ENCODE results near the gene TJP3. TPM values are rescaled to one million over a fixed set of nuclear protein-coding genes. Genes with fewer than 3 reads are reported as not detected.

TJP3 gene
- total and polyA plus RNA-seq, 10 of the 15 experiments (the other 5 are each of a cell fraction or from before 2014, with no cell fraction given) = 0.04 to 1.2 (median 0.29) TPM; not detected in 6

GRCh38 chr19:3667766-3668165 is 40.4 kb upstream of the TJP3 start:
- in situ Hi-C loops (cut with MboI) (loop anchor here (10.0 kb wide), 1 partner anchor 537 kb away; no protein-coding TSS in a partner anchor), intact Hi-C loops (cut with micrococcal nuclease; ENCODE audit: unreplicated experiment) (no loop called here)
- DNase-seq (ENCODE audit: low read depth, low spot score) = no peak
- ATAC-seq = no peak
- H3K9me3 ChIP-seq (replicated peaks; ENCODE audit: control insufficient read depth, insufficient read depth, low read length) = no peaks in the 10 kb centered on the region
- RAD21 ChIA-PET (ENCODE audit: unreplicated experiment) = interaction anchor here (0.5 to 2.2 kb wide), 2 partner anchors 31 to 35 kb away, joined by 4 to 6 read pairs; no protein-coding TSS in a partner anchor
- H3K79me2 ChIP-seq (ENCODE audit: control insufficient read depth, insufficient read depth, low read length) = no peaks in the 10 kb centered on the region
- FAIRE-seq = no peak
- CTCF ChIA-PET = interaction anchor here (0.7 to 3.8 kb wide), 2 partner anchors 33 to 35 kb away, joined by 3 to 15 read pairs; no protein-coding TSS in a partner anchor
- H3K4me2 ChIP-seq (ENCODE audit: control insufficient read depth, insufficient read depth) = no peak overlapping the region
- no peak overlapping the region for H3K27ac ChIP-seq (ENCODE audit: control insufficient read depth, insufficient read depth)
- POLR2A ChIA-PET = interaction anchor here (1.7 kb wide), 1 partner anchor 31 kb away, joined by 5 read pairs; no protein-coding TSS in a partner anchor
- TF ChIP-seq CBX3 (IDR thresholded peaks at IDR 0.05; ENCODE audit: borderline replicate concordance, low read depth) = no peak
- no peak for TF ChIP-seq USF2 (IDR thresholded peaks at IDR 0.05; ENCODE audit: borderline replicate concordance, low read depth, low read length)
- no peak for TF ChIP-seq SREBF2 (IDR thresholded peaks at IDR 0.05; ENCODE audit: low read length)
- TF ChIP-seq ZNF207 (IDR thresholded peaks at IDR 0.05; ENCODE audit: borderline replicate concordance) = no peak
- no peak for TF ChIP-seq BCL11A (IDR thresholded peaks at IDR 0.05; ENCODE audit: low read depth, low read length)
- no peak for TF ChIP-seq E2F4 (IDR thresholded peaks at IDR 0.05; ENCODE audit: low read depth, low read length)
- TF ChIP-seq CBX5 (IDR thresholded peaks at IDR 0.05; ENCODE audit: low read depth) = no peak
- TF ChIP-seq KAT2A (conservative IDR thresholded peaks at IDR 0.05; ENCODE audit: control insufficient read depth, low read depth, low read length) = no peak
- no peak for TF ChIP-seq GATAD2B (conservative IDR thresholded peaks at IDR 0.05; ENCODE audit: low read depth)
- no peak for TF ChIP-seq IRF5 (IDR thresholded peaks at IDR 0.05; ENCODE audit: borderline replicate concordance)
- no peak for TF ChIP-seq RELB (IDR thresholded peaks at IDR 0.05; ENCODE audit: low read depth)
- no peak for TF ChIP-seq MTA3 (IDR thresholded peaks at IDR 0.05; ENCODE audit: borderline replicate concordance, low read length)
- TF ChIP-seq SIX5 (IDR thresholded peaks at IDR 0.05; ENCODE audit: low read depth, low read length, severe bottlenecking) = no peak
- no peak for TF ChIP-seq IRF3 (IDR thresholded peaks at IDR 0.05)
- no peak for TF ChIP-seq IKZF2 (IDR thresholded peaks at IDR 0.05)
- H3K27me3 ChIP-seq (replicated peaks in 1 of 2; ENCODE audit: control insufficient read depth in 2 of 2, insufficient read depth in 2 of 2, low read length in 1 of 2) = no peaks in the 10 kb centered on the region
- BruUV-seq (replicated peaks) = no TSS peak
- H3K36me3 ChIP-seq (ENCODE audit: control insufficient read depth in 2 of 2, insufficient read depth in 2 of 2, low read length in 1 of 2) = peaks cover 0 to 4% of the 10 kb centered on the region in 2 experiments; a peak in 2 of 4 replicates
- SMC1A ChIA-PET (ENCODE audit: uncharacterized antibody, unreplicated experiment) = interaction anchor here (0.5 kb wide), 1 partner anchor 93 kb away, joined by 3 read pairs; no protein-coding TSS in a partner anchor
- H3K4me3 ChIP-seq = no peak overlapping the region
- H4K20me1 ChIP-seq (ENCODE audit: control insufficient read depth, insufficient read depth) = no peaks in the 10 kb centered on the region; the same call in 1 of the 2 replicates
- no peak overlapping the region for H2AFZ ChIP-seq (ENCODE audit: control insufficient read depth, low read depth, low read length)
- peaks cover 26% of the 10 kb centered on the region for H3K4me1 ChIP-seq (ENCODE audit: control insufficient read depth, insufficient read depth, low read length)
- WGBS (ENCODE audit: insufficient coverage, insufficient replicate concordance, low lambda C conversion rate, missing lambda C conversion rate) = 91% methylated on average over 17 of the region's 17 CpGs
- H3K9ac ChIP-seq (ENCODE audit: control insufficient read depth, insufficient read depth, low read length) = no peak overlapping the region

All from GM12878 (cell line).